A549 (cell line): ENCODE results near the gene MLLT1. TPM values are rescaled to one million over a fixed set of nuclear protein-coding genes. Genes with fewer than 3 reads are reported as not detected.

Experiments
- ATAC-seq, 2 experiments: fragments of 200-7000 bp in 1 of 2; fragments of >200 bp in 1 of 2; cut with Nextera tagmentation in 1 of 2; cut with Tn5 transposase in 1 of 2; 3 replicates each; pipeline versions ENCODE4 v1.8.0 to v1.9.1; 2018 to 2020; ENCODE audit warnings: mild to moderate bottlenecking in 1 of 2, moderate library complexity in 1 of 2
- CTCF ChIA-PET: fragments of 300-600 bp; sonication (Branson Sonifier 250); formaldehyde crosslinking; extraction: SDS; loops from one replicate; lab custom pipeline; 2021; ENCODE audit warnings: antibody characterized with exemption, inconsistent platforms; lab: Yijun Ruan, JAX
- POLR2A ChIA-PET: fragments of 350-600 bp; formaldehyde crosslinking; extraction: SDS; loops from one replicate; lab custom pipeline; 2021; ENCODE audit warnings: antibody characterized with exemption, inconsistent platforms; lab: Yijun Ruan, JAX
- DNase-seq, 2 experiments: peaks; one replicate each; pipeline versions ENCODE4 v3.0.0 to v3.0.0-alpha.2; 2011 to 2016; ENCODE audit warnings: low read depth in 1 of 2, low spot score in 1 of 2
- FAIRE-seq: peaks from 2 replicates; lab custom pipeline; 2011; peaks lifted over from hg19 to GRCh38; lab: Jason Lieb, UNC
- H3K27ac ChIP-seq, 2 experiments: fragments of >200 bp; sonication (Bioruptor Twin); formaldehyde crosslinking; 3 replicates each; pipeline ENCODE4 v1.5.1; 2016 to 2017
- H3K4me1 ChIP-seq: fragments of >200 bp; sonication (Bioruptor Twin); formaldehyde crosslinking; 3 replicates; pipeline ENCODE4 v1.6.1; 2016
- H3K4me2 ChIP-seq: fragments of >200 bp; sonication (Bioruptor Twin); formaldehyde crosslinking; 3 replicates; pipeline ENCODE4 v1.6.1; 2016
- H3K4me3 ChIP-seq: fragments of >200 bp; sonication (Bioruptor Twin); formaldehyde crosslinking; 3 replicates; pipeline ENCODE4 v1.5.1; 2016
- H3K9me3 ChIP-seq: fragments of >200 bp; sonication (Bioruptor Twin); formaldehyde crosslinking; 3 replicates; pipeline ENCODE4 v1.6.1; 2016
- ATOH8 ChIP-seq: fragments of 250-450 bp; sonication (Bioruptor Pico); IDR thresholded peaks from 2 replicates; pipeline ENCODE4 v1.5.0; 2020; ENCODE audit warnings: low read depth, mild to moderate bottlenecking, moderate library complexity
- BCL3 ChIP-seq: fragments of >200 bp; sonication (Bioruptor Twin); formaldehyde crosslinking; IDR thresholded peaks from 3 replicates; pipeline ENCODE4 v1.6.1; 2016
- BHLHE40 ChIP-seq: IDR thresholded peaks from 2 replicates; pipeline ENCODE4 v1.6.1; 2012; ENCODE audit warnings: low read depth, low read length, inconsistent platforms
- CBX8 ChIP-seq: fragments of 200-600 bp; sonication (generic); IDR thresholded peaks from 2 replicates; pipeline ENCODE4 v1.6.1; 2016
- CHD4 ChIP-seq: fragments of 200-600 bp; sonication (generic); IDR thresholded peaks from 2 replicates; pipeline ENCODE4 v1.6.1; 2016; ENCODE audit warnings: antibody characterized with exemption, mild to moderate bottlenecking, borderline replicate concordance
- CTCF ChIP-seq: fragments of >200 bp; sonication (Bioruptor Twin); formaldehyde crosslinking; IDR thresholded peaks from 3 replicates; pipeline ENCODE4 v1.5.1; 2016
- EP300 ChIP-seq, 2 experiments: fragments of >200 bp; sonication (Bioruptor Twin); formaldehyde crosslinking; IDR thresholded peaks; 2 replicates in 1 of 2; 3 replicates in 1 of 2; pipeline ENCODE4 v1.6.1; 2016 to 2017
- FOSL2 ChIP-seq, 2 experiments: fragments of 450-650 bp in 1 of 2; fragments of >200 bp in 1 of 2; sonication (Bioruptor Twin) in 1 of 2; formaldehyde crosslinking; IDR thresholded peaks; 2 replicates each; pipeline versions ENCODE4 v1.5.0 to v1.6.1; 2016 to 2020; ENCODE audit warnings: mild to moderate bottlenecking in 1 of 2, moderate library complexity in 1 of 2
- FOXS1 ChIP-seq: fragments of 250-450 bp; sonication (Bioruptor Pico); IDR thresholded peaks from 2 replicates; pipeline ENCODE4 v1.5.0; 2020; ENCODE audit warnings: mild to moderate bottlenecking, moderate library complexity
- HES2 ChIP-seq: fragments of >200 bp; sonication (Bioruptor Twin); formaldehyde crosslinking; IDR thresholded peaks from 2 replicates; pipeline ENCODE4 v1.6.1; 2016
- HOXA7 ChIP-seq: fragments of 250-450 bp; sonication (Bioruptor Pico); IDR thresholded peaks from 2 replicates; pipeline ENCODE4 v1.5.0; 2020; ENCODE audit warnings: mild to moderate bottlenecking, moderate library complexity
- HOXB5 ChIP-seq: fragments of 250-450 bp; sonication (Bioruptor Pico); IDR thresholded peaks from 2 replicates; pipeline ENCODE4 v1.5.0; 2020; ENCODE audit warnings: mild to moderate bottlenecking, moderate library complexity
- NFE2L2 ChIP-seq: fragments of 150-350 bp; conservative IDR thresholded peaks from 2 replicates; pipeline ENCODE4 v1.6.1; 2014; ENCODE audit warnings: low read length
- RCOR1 ChIP-seq: fragments of 150-350 bp; IDR thresholded peaks from 2 replicates; pipeline ENCODE4 v1.6.1; 2014; ENCODE audit warnings: antibody characterized with exemption, low read length, low read depth
- SREBF2 ChIP-seq: fragments of 450-650 bp; IDR thresholded peaks from 2 replicates; pipeline ENCODE4 v1.6.1; 2014; ENCODE audit warnings: mild to moderate bottlenecking, moderate library complexity
- TP53 ChIP-seq: fragments of 250-450 bp; sonication (Bioruptor Pico); IDR thresholded peaks from 2 replicates; pipeline ENCODE4 v1.5.0; 2021; ENCODE audit warnings: mild to moderate bottlenecking, moderate library complexity
- ZC3H11A ChIP-seq: fragments of 450-650 bp; IDR thresholded peaks from 2 replicates; pipeline ENCODE4 v1.6.1; 2014; ENCODE audit warnings: antibody characterized with exemption, mild to moderate bottlenecking
- ZFP36 ChIP-seq: fragments of 450-650 bp; IDR thresholded peaks from 2 replicates; pipeline ENCODE4 v1.6.1; 2014; ENCODE audit warnings: borderline replicate concordance; ENCODE audit not compliant: partially characterized antibody
- ZNF302 ChIP-seq: fragments of 250-450 bp; sonication (Bioruptor Pico); IDR thresholded peaks from 2 replicates; pipeline ENCODE4 v1.9.0; 2021; ENCODE audit warnings: inconsistent platforms, mild to moderate bottlenecking, moderate library complexity
- ZSCAN20 ChIP-seq: fragments of 250-450 bp; sonication (Bioruptor Pico); IDR thresholded peaks from 2 replicates; pipeline ENCODE4 v1.8.0; 2022; ENCODE audit warnings: mild to moderate bottlenecking, moderate library complexity
- WGBS: methylation state at CpG from one replicate; pipeline ENCODE4 v1.1.6; 2017; ENCODE audit errors: missing lambda C conversion rate; 5-methylcytosine and 5-hydroxymethylcytosine counted together
- polyA plus RNA-seq, 4 experiments: library from polyadenylated mRNA; depleted of rRNA in 3 of 4; stranded (reverse); fragments of >200 nt; fragmentation: RNase III in 1 of 4; extraction: RNeasy Plus Mini Kit Qiagen cat#74134 plus additional on column Dnase treatment in 1 of 4; gene quantifications; 2 replicates in 3 of 4; 3 replicates in 1 of 4; pipeline ENCODE4 v1.2.3, GENCODE V29; 2011 to 2017

MLLT1 gene
- polyA plus RNA-seq, 2 of the 4 experiments (the other 2 are of a cell fraction): 7.4 to 17.5 TPM

- ChIA-PET CTCF (interaction anchor here (0.6 to 2.3 kb wide), 4 partner anchors 8 to 536 kb away, joined by 3 to 13 read pairs (median 5); no protein-coding TSS in a partner anchor), POLR2A (no interaction called here)
- no peak for DNase-seq
- 96% methylated on average over 17 of the region's 17 CpGs for WGBS
- no peak for FAIRE-seq
- ATAC-seq: no peak
- Histone ChIP-seq H3K4me3 (no peak overlapping the region), H3K4me1 (peaks cover 7% of the 10 kb centered on the region; the same call in 1 of the 3 replicates), H3K9me3 (no peaks in the 10 kb centered on the region), H3K27ac (no peak overlapping the region), H3K4me2 (no peak overlapping the region)
- TF ChIP-seq ZFP36: no peak
- no peak for TF ChIP-seq TP53 (CRISPR knock-in tag)
- TF ChIP-seq RCOR1: no peak
- no peak for TF ChIP-seq HOXB5
- TF ChIP-seq CHD4: no peak
- no peak for TF ChIP-seq BCL3
- no peak for TF ChIP-seq FOXS1
- no peak for TF ChIP-seq SREBF2
Observed at GRCh38 chr19:6270822-6271221, 9.0 kb downstream of the MLLT1 start.

- H3K4me1 ChIP-seq: peaks cover 7% of the 10 kb centered on the region; the same call in 1 of the 3 replicates
- CTCF ChIA-PET: interaction anchor here (0.6 to 2.3 kb wide), 3 partner anchors 9 to 536 kb away, joined by 5 to 13 read pairs (median 5); no protein-coding TSS in a partner anchor
Observed at GRCh38 chr19:6270076-6270745, 9.6 kb downstream of the MLLT1 start.

GRCh38 chr19:6269101-6269886 is 10.5 kb downstream of the MLLT1 start:
- DNase-seq: no peak
- ATAC-seq: no peak
- Histone ChIP-seq H3K27ac (no peak overlapping the region), H3K4me3 (no peak overlapping the region), H3K9me3 (no peaks in the 10 kb centered on the region), H3K4me2 (no peak overlapping the region), H3K4me1 (peaks cover 6% of the 10 kb centered on the region; the same call in 1 of the 3 replicates)
- TF ChIP-seq ZC3H11A (no peak), SREBF2 (no peak), ATOH8 (CRISPR knock-in tag) (no peak), ZSCAN20 (CRISPR knock-in tag) (no peak), BHLHE40 (no peak), CTCF (no peak), HOXA7 (CRISPR knock-in tag) (no peak), ZNF302 (CRISPR knock-in tag) (no peak)
- WGBS: 92% methylated on average over 29 of the region's 33 CpGs
- CTCF ChIA-PET: interaction anchor here (2.3 kb wide), 1 partner anchor 51 kb away, joined by 13 read pairs; no protein-coding TSS in a partner anchor
- POLR2A ChIA-PET: no interaction called here
- no peak for FAIRE-seq

More at GRCh38 chr19:6270076-6270745, 9.6 kb downstream of the MLLT1 start:
- no peak for DNase-seq
- ATAC-seq: no peak
- H3K4me3 ChIP-seq: no peak overlapping the region
- H3K4me2 ChIP-seq: no peak overlapping the region
- no peak overlapping the region for H3K27ac ChIP-seq
- no peaks in the 10 kb centered on the region for H3K9me3 ChIP-seq
- 85% methylated on average over 12 of the region's 31 CpGs for WGBS
- POLR2A ChIA-PET: no interaction called here
- FAIRE-seq: no peak
- TF ChIP-seq FOSL2 (IDR thresholded peaks at IDR 0.05): no peak
- no peak for TF ChIP-seq FOSL2 (CRISPR knock-in tag; IDR thresholded peaks at IDR 0.05)
- no peak for TF ChIP-seq CHD4
- TF ChIP-seq HES2: no peak
- TF ChIP-seq NFE2L2: no peak
- TF ChIP-seq EP300 (IDR thresholded peaks at IDR 0.05): no peak
- TF ChIP-seq CBX8: no peak
- no peak for TF ChIP-seq BHLHE40
